ENCODE results near the gene STAG3. TPM values are rescaled to one million over a fixed set of nuclear protein-coding genes. Genes with fewer than 3 reads are reported as not detected.
"Not testable (repeated sequence)": the region's sequence is repeated elsewhere in the genome, so short reads cannot be mapped to it uniquely, and the experiment has no call there.

The STAG3 gene
- total RNA-seq, 1 donor from 2014 or later = 42.4 TPM

GRCh38 chr7:100142461-100142860 is 35.3 kb upstream of the STAG3 start:
- no peak for ATAC-seq (ENCODE audit: low read depth)
- no peak overlapping the region for H3K4me3 Mint-ChIP-seq
- H3K4me1 Mint-ChIP-seq = peaks cover 25% of the 10 kb centered on the region
- CTCF ChIA-PET = interaction anchor here (0.7 kb wide), 1 partner anchor 9 kb away, joined by 3 read pairs; no protein-coding TSS in a partner anchor
- H3K27ac Mint-ChIP-seq = no peak overlapping the region
- intact Hi-C loops (cut with micrococcal nuclease) = no loop called here
- POLR2A ChIA-PET = no interaction called here
- H3K9me3 Mint-ChIP-seq = no peaks in the 10 kb centered on the region
- no peak for DNase-seq
- H3K27me3 Mint-ChIP-seq = no peaks in the 10 kb centered on the region
- no peaks in the 10 kb centered on the region for H3K36me3 Mint-ChIP-seq (ENCODE audit: low read depth)
- no peak for TF ChIP-seq CTCF (IDR thresholded peaks at IDR 0.05)

GRCh38 chr7:100146350-100146749 is 31.4 kb upstream of the STAG3 start:
- H3K27me3 Mint-ChIP-seq; ATAC-seq (ENCODE audit: low read depth); H3K27ac Mint-ChIP-seq; H3K4me3 Mint-ChIP-seq; intact Hi-C loops (cut with micrococcal nuclease); H3K9me3 Mint-ChIP-seq; DNase-seq: not testable (repeated sequence)
- ChIA-PET POLR2A (interaction anchor here (0.5 to 2.9 kb wide), 8 partner anchors 8 to 766 kb away, joined by 3 to 31 read pairs (median 4); partner anchors contain the start of genes AP4M1, GPC2 and STAG3), CTCF (interaction anchor here (1.2 kb wide), 1 partner anchor 14 kb away, joined by 5 read pairs; no protein-coding TSS in a partner anchor)
- peaks cover 12% of the 10 kb centered on the region for H3K36me3 Mint-ChIP-seq (ENCODE audit: low read depth)
- peaks cover 30% of the 10 kb centered on the region for H3K4me1 Mint-ChIP-seq

- Mint-ChIP-seq H3K9me3 (no peaks in the 10 kb centered on the region), H3K27me3 (no peaks in the 10 kb centered on the region), H3K4me1 (peaks cover 35% of the 10 kb centered on the region), H3K36me3 (ENCODE audit: low read depth) (peaks cover 18% of the 10 kb centered on the region), H3K4me3 (no peak overlapping the region), H3K27ac (no peak overlapping the region)
- ChIA-PET POLR2A (interaction anchor here (0.6 to 3.2 kb wide), 7 partner anchors 9 to 738 kb away, joined by 3 to 31 read pairs (median 13); partner anchors contain the start of genes BUD31, GPC2, MBLAC1 and PDAP1), CTCF (interaction anchor here (1.1 to 1.2 kb wide), 2 partner anchors 14 to 18 kb away, joined by 3 read pairs; no protein-coding TSS in a partner anchor)
- TF ChIP-seq CTCF (IDR thresholded peaks at IDR 0.05) = no peak
- intact Hi-C loops (cut with micrococcal nuclease) = no loop called here
- ATAC-seq (ENCODE audit: low read depth) (no peak), DNase-seq (no peak)
These were observed 30.4 kb upstream of the STAG3 start for GRCh38 chr7:100147278-100147677.

GRCh38 chr7:100148225-100148558 is 29.5 kb upstream of the STAG3 start:
- Mint-ChIP-seq H3K4me3 (peak overlapping the region; percentile 100), H3K9me3 (no peaks in the 10 kb centered on the region), H3K27me3 (no peaks in the 10 kb centered on the region), H3K36me3 (ENCODE audit: low read depth) (peaks cover 26% of the 10 kb centered on the region), H3K4me1 (peaks cover 43% of the 10 kb centered on the region), H3K27ac (peak overlapping the region; percentile 99)
- ATAC-seq (ENCODE audit: low read depth) (peak; percentile 0), DNase-seq (no peak)
- TF ChIP-seq CTCF (IDR thresholded peaks at IDR 0.05) = no peak
- CTCF ChIA-PET = interaction anchor here (1.0 to 1.3 kb wide), 5 partner anchors 15 to 52 kb away, joined by 3 to 5 read pairs (median 4); no protein-coding TSS in a partner anchor
- POLR2A ChIA-PET = interaction anchor here (0.6 to 3.2 kb wide), 37 partner anchors 8 to 1126 kb away, joined by 3 to 57 read pairs (median 5); partner anchors contain the start of genes AP4M1, BUD31, FBXO24 and GAL3ST4
- intact Hi-C loops (cut with micrococcal nuclease) = loop anchor here (1.0 to 2.0 kb wide), 8 partner anchors 10 to 281 kb away; partner anchors contain the start of genes GPC2, MEPCE, STAG3 and TRAPPC14

- ChIA-PET CTCF (interaction anchor here (0.6 to 1.3 kb wide), 5 partner anchors 16 to 103 kb away, joined by 3 to 5 read pairs (median 4); no protein-coding TSS in a partner anchor), POLR2A (interaction anchor here (0.6 to 3.2 kb wide), 40 partner anchors 8 to 740 kb away, joined by 3 to 57 read pairs (median 5); partner anchors contain the start of genes AP4M1, BUD31, FBXO24 and GAL3ST4)
- intact Hi-C loops (cut with micrococcal nuclease) = loop anchor here (1.0 to 2.0 kb wide), 8 partner anchors 10 to 280 kb away; partner anchors contain the start of genes GPC2, MEPCE, STAG3 and TRAPPC14
- H3K27me3 Mint-ChIP-seq = no peaks in the 10 kb centered on the region
- no peak for TF ChIP-seq CTCF (IDR thresholded peaks at IDR 0.05)
- H3K27ac Mint-ChIP-seq = peak within 1 kb of the TSS; percentile 99
- H3K4me3 Mint-ChIP-seq = peak within 1 kb of the TSS; percentile 100
- peaks cover 46% of the 10 kb centered on the region for H3K4me1 Mint-ChIP-seq
- peak; percentile 98 for ATAC-seq (ENCODE audit: low read depth)
- peak; percentile 86 for DNase-seq
- no peaks in the 10 kb centered on the region for H3K9me3 Mint-ChIP-seq
- H3K36me3 Mint-ChIP-seq (ENCODE audit: low read depth) = peaks cover 31% of the 10 kb centered on the region
These were observed 29.0 kb upstream of the STAG3 start, which contains the start of gene LAMTOR4 for GRCh38 chr7:100148559-100149328. Gene LAMTOR4 (plus strand): TSS chr7:100148918. CDS start chr7:100148973, 55 bp downstream.
